GM12874 (cell line): ENCODE results near the gene ADGRG7.

Source experiments
- CTCF ChIP-seq: IDR thresholded peaks from 2 replicates; pipeline ENCODE4 v1.5.1; 2011; ENCODE audit warnings: low read depth, mild to moderate bottlenecking, control low read depth, low read length, moderate library complexity; ENCODE audit not compliant: insufficient read depth

ADGRG7 gene

DNA sequence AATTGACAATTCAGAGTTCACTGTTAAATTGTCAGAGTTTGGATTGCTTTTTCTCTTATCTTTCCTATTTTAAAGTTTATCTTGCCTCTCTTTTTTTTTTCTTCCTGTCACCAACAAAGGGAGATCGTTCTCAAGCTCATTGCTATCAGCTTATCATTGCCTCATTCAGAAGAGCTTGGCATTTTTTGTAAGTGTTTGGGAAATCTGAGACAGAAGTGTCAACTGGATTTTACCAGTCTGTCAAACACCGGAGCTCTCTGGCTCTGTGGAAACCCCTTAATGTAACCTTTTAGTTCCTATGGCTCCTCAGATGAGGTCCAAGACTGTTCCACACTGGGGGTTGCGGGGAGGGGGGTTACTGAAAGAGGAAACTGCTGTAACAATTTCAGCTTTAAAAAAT is 89.3 kb downstream of the ADGRG7 start:
- no peak for TF ChIP-seq CTCF

GRCh38 chr3:100700708-100701107 is 91.3 kb downstream of the ADGRG7 start:
- TF ChIP-seq CTCF: no peak

- TF ChIP-seq CTCF: no peak
Observed at GRCh38 chr3:100702082-100702979, 92.9 kb downstream of the ADGRG7 start.

DNA sequence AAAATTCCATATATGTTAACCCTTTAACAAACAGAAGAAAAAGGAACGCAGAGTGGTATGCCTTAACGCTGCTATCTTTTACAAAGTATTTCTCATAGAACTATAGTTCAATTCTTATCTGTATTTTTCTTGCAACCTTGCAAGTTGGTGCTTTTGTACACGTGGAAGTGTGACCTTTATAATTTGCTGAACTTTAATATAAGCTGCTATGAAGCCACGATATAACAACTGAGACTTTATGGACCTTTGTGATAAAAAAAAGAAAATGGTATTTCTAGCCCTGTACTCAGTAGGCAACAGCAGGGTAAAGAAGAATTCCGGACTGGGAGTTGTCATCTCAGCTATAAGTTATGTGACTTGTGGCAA is 93.6 kb downstream of the ADGRG7 start:
- TF ChIP-seq CTCF: no peak

DNA sequence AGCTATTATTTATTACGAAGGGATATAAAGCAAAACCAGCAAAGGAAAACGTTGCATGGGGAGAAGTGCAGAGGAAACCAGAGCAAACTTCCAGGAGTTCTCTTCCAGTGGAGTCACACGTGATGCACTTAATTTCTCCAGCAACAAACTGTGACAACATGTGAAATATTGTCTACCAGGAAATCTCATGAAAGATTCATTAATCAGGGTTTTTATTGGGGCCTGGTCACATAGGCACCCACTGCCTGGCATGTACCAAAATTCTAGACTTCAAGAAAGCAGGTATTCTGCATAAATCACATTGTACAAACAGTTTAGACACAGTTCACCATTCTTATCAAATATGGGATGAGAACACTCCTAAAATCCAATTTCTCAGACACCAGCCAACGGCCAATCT is 94.5 kb downstream of the ADGRG7 start:
- TF ChIP-seq CTCF: no peak

GRCh38 chr3:100706365-100706764 is 97.0 kb downstream of the ADGRG7 start:
- TF ChIP-seq CTCF: no peak

DNA sequence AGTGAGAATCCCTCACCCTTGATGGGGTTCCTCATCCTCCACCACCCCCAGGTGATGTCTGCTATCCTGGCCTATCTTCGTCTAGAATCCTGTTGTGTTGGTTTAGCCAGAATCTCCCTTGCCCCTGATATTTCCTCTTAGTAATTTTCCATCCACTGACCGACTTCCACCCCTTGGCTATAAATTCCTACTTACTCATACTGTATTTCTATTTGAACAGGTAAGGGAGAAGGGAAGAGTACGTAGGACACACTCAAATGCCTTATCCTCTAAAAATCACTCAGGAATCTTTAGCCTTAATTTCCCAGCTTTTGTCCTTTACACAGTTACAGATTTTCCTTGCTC is 99.2 kb downstream of the ADGRG7 start:
- TF ChIP-seq CTCF: no peak
